Left renal cortex interstitium (tissue), 4 donors: ENCODE results near the gene C1orf94. TPM values are rescaled to one million over a fixed set of nuclear protein-coding genes. Genes with fewer than 3 reads are reported as not detected.
A peak's percentile ranks its signal among the peaks of the same experiment; 100 is the strongest.
"Not testable (repeated sequence)": the region's sequence is repeated elsewhere in the genome, so short reads cannot be mapped to it uniquely, and the experiment has no call there.

Source experiments
- DNase-seq, 4 donors: peaks; one replicate each; pipeline ENCODE4 v3.0.0-alpha.2; 2013; ENCODE audit warnings: low read depth in 4 of 4, low spot score in 2 of 4, missing footprints in 1 of 4
- polyA plus RNA-seq, 4 donors: library from polyadenylated mRNA; unstranded; fragments of 120-200 nt; gene quantifications; one replicate each; pipeline ENCODE4 v1.2.1, GENCODE V29; 2013; ENCODE audit not compliant: insufficient read length in 4 of 4

The C1orf94 gene
- polyA plus RNA-seq, 4 donors = 0.13 TPM; not detected in 3

DNA sequence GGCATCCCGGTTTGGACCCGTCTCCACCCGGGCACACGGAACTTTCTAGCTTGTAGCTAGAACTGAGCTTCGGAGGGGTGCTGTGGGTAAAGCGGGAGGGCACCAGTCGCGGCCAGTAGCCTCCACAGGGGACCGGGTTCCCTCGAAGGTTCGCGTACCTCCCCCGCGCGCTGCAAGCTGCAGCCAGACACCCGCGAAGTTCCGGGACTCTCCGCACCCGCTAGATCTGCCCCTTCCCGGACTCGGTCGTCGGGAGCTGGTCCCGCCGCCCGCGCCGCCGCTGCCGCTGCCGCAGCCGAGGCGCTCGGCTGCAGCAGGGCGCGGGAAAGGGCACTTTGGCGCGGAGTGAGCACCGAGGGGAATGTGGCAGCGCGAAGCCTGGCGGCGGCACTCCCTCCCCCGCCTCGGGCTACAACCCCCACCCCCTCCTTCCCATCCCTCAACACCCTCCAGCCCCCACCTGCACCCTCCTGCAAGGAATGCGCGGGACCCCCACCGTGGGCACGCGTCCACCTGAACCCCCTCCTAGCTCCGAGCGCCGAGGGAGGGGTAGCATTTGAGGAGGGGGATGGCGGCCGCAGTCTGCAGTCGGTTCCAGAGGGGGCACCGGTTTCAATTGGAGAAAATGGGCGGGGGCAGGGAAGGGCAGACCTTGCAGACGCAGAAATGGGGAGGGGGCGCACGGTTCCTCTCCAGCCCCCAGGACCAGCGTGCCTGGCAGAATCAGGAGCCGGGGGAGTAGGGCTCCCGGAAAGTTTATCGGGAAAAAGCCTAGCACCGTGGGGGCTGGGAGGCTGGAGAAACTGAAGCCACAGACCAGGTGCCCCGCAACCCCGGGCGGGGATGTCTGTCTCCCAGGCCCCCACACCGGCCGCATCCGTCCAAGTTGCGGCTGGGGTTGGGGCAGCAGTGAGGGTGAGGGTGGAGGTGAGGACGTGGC, 12.6 kb upstream of the C1orf94 start:
- DNase-seq = no peak

GRCh38 chr1:34164771-34165391, 11.8 kb upstream of the C1orf94 start, which contains the start of gene CSMD2:
Gene CSMD2, minus strand, starts transcription at chr1:34165230. Its CDS starts 133 bp downstream, at chr1:34165097.
- peak in 1 of 4 donors; percentile 47 for DNase-seq

DNA sequence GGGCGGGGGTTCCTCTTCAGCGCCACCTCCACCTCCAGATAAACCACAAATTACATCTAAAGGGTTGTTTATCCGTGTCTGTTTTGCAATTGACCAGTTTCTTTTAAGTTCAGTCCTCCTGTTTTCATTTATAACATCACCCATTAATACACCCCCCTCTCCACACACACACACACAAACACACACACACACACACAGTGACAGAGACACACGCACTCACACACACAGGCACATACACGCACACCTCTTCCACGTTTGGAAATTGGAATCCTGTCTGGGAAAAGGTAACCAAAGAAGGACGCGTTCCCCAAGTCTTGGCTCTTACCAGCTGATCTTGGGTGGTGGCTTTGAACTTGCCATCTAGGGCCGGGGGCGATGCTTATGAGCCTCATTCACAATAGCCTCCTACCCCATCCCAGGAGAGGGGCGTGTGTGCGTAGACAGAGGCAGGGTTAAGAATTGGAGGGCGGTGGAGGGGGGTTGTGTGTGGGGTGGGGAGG, 11.2 kb upstream of the C1orf94 start:
- DNase-seq = no peak

GRCh38 chr1:34166191-34166624, 10.5 kb upstream of the C1orf94 start:
- DNase-seq = no peak

DNA sequence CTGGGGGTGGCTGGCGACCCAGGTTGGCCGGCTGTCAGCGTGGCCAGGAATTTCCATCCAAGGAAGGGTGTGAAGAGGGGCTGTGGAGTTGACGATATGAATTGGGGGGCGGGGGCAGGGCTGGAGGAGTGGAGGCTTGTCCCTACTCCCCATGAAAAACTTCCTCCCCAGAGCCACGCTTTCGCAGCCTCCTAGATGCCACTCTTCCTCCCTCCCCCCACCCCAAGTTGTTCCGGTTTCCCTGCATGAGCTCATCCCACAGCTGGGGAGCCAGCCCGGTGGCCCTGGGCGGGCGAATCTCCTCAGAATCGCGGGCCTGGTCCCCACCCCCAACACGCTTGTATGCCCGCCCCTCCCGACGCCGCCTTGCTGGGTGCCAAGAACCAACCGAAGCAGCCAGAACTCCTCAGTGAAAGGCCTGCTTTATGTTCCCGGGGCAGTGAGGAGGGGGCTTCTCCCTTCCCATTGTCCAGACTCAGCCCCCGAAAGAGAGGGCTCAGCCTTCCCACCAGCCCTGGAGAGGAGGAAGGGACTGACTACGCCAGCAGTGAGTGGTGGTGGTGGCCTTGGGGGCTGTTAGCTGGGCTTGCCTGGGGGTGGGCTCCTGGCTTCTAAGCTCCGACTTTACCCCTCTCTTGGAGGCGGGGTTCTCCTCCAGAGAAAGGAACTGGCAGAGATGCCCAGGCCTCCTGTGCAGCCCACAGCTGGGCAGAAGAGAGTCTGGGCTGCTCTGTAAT, 9.9 kb upstream of the C1orf94 start:
- DNase-seq = no peak

GRCh38 chr1:34167389-34167788, 9.3 kb upstream of the C1orf94 start:
- DNase-seq = no peak

DNA sequence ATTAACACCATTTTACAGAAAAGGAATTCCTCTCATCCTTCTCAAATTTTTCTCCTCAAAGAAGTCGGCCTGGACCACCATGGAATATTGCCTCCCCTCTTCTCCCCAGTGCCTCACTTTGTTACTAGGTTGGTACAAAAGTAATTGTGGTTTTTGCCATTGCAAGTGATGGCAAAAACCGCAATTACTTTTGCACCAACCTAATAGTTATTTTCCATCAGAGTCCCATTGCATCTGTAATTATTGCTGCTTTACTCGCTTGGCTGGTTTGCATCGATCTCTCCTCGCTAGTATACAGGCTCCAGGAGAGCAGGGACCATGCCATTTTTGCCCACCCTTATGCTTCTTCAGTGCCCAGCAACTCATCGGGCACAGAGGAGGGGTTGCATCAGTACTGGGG, 963 bp upstream of the C1orf94 start:
- no peak for DNase-seq

GRCh38 chr1:34178072-34178471, 1.4 kb downstream of the C1orf94 start:
- no peak for DNase-seq

DNA sequence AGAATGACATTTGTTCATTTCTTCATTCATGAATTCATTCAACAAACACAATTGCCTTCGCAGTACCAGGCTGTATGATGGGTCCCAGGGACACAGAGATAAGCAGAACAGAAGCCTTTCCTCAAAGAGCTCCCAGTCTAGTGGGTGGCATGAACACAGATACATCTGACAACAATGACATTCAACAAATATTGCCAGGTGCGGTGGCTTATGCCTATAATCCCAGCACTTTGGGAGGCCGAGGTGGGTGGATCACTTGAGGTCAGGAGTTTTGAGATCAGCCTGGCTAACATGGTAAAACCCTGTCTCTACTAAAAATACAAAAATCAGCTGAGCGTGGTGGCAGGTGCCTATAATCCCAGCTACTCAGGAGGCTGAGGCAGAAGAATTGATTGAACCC, 6.7 kb downstream of the C1orf94 start:
- not testable (repeated sequence) for DNase-seq

DNA sequence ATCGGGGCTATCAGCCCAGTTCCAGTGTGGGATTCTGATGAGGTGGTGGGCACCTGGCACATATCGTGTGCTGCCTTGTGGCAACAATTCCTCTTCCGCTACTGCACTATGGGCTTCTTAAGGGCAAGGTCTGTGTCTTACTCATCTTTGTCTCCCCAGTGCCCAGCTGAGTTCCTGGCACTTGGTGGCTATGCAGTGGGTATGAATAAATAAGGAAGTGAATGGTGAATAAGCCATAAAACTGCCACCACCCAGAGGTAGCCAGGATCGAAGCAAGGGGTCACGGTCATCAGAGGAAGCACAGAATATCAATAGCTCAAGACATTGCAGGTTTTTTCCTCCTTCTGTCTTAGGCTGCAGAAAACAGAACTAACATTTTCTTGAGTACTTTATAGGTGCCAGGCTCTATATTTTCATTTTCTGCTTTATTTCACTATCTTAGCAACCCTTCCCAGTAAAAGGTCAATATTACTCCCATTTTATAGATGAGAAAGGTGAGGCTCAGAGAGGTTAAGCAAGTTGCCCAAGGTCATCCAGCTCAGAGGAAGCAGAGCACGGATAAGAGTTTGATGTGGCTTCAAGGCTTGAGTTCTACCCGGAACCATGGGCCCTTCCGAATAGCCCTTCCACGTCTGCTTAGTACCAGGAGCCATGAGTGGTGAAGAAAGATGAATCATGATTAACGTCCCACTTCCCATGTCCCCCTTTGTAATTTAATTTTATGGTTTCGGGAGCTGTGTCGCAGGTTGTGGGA, 10.2 kb downstream of the C1orf94 start:
- no peak for DNase-seq

DNA sequence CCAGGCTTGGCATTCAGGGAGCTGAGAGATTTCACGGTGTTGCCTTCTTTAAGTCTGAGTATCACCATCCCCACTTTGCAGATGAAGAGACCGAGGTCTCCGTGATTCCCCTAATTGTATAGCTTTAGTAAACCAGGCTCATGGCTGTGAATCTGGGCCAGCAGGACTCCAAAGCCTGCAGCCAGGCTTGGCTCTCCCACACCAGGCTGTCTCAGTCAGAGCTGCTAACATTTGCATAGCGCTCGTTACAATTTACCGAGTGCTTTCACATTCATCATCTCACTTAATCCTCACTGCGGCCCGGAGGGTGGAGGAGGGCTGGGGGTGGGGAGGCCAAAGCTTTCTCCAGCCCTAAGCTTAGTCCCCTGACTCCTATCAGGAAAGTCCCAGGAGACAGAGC, 11.7 kb downstream of the C1orf94 start:
- no peak for DNase-seq

- no peak for DNase-seq
Observed at GRCh38 chr1:34188985-34189384, 12.3 kb downstream of the C1orf94 start.

DNA sequence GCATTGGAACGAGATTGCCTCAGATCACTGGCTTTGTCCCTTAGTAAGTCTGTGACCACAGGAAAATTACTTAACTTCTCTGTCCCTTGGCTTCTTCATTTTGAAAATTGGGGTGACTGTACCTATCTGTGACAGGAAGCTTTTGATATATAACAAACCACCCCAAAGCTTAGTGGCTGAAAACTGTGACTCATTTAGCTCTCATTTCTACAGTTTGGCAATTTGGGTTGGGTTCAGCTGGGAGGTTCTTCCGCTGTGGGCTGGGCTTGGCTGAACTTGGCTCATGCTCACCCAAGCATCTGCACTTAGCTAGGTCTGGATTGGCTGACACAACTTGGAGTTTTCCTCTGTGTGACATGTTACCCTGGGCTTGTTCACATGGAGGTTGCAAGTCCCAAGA, 14.0 kb downstream of the C1orf94 start:
- DNase-seq = no peak

DNA sequence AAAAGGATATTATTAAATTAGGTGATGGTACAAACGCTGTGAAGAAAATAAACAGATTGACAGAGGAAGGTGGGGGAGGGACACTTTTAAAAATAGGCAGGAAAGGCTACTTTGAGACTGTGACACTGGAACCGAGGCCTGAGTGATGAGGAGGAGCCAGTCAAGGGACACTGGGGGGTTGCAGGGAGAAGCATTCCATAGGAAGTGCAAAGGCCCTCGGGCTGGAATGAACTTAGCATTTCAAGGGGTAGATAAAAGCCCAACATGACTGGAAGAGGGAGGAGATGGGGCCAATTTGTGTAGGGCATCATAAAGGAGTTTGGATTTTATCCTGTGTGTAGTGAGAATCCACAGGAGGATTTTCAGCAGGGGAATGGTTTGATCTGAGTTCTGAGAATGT, 15.9 kb downstream of the C1orf94 start:
- no peak for DNase-seq

- no peak for DNase-seq
Observed at GRCh38 chr1:34199927-34200326, 23.2 kb downstream of the C1orf94 start.

- DNase-seq = no peak
Observed at GRCh38 chr1:34212673-34213072, 36.0 kb downstream of the C1orf94 start.

DNA sequence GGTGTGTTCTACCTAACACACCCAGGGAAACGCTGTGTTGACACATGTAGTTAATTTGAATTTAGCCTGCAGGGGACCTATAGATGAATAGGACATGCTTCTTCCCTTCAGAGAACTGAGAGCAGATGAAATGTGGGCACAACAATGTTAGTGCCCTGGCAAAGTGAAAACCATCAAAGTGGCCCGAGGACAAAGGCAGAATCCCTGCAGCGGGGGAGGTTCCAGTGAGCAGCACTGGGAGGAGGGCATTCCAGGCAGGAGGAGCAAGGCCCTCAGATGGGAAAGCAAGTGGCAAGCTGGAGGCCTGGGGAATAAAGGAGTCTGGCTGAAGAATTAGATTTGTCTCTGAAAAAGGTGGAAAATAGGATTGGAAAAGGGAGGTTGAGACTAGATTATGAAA, 37.2 kb downstream of the C1orf94 start:
- no peak for DNase-seq

DNA sequence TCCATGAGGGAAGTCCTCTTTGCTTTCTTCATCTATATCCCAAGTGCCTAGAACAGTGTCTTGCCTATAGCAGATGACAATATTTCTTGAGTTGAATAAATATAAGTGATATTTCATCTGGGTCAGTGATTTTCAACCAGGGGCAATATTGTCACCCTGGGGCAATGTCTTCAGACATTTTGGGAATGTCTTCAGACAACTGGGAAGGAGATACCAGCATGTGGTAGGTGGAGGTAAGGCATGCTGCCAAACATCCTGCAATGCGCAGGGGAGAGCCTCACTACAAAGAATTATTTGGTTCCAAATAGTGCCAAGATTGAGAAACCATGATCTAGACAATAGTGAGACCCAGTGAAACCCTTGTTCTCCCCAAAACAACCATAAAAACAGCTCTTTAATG, 54.7 kb downstream of the C1orf94 start:
- no peak for DNase-seq

DNA sequence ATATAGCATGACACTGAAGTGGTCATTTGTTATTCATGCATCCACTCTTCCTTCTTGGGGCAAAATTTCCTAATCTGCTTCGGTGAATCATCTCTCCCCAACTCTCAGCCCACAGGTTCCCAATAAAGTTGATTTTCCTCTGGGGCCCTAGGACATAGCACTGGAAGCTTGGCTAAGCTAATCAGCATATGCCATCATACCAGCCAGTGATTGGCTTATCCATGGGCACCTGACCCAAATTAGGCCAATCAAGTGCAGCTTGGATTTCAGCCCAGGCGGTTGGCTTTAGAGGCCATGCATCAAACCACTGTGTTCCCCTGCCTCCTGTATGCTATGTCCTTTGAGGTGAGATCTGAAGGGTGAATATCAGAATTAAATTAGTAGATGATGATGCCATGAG, 58.9 kb downstream of the C1orf94 start:
- DNase-seq = no peak

- DNase-seq = no peak
Observed at GRCh38 chr1:34236089-34236488, 59.4 kb downstream of the C1orf94 start.
